SU-DHL-6 (cell line): ENCODE results near the gene RBM33.

ENCODE experiments used
- EZH2phosphoT487 ChIP-seq: fragments of 200-600 bp; sonication (generic), shearing (Covaris generic); conservative IDR thresholded peaks from 2 replicates; pipeline ENCODE4 v1.6.1; 2018; ENCODE audit warnings: mild to moderate bottlenecking, antibody characterized with exemption, low read length, moderate library complexity, mixed read lengths
- TF ChIP-seq, protein P1 (sequence below): fragments of 200-600 bp; sonication (generic); IDR thresholded peaks from one replicate; pipeline ENCODE4 v1.5.1; 2017; ENCODE audit warnings: antibody characterized with exemption, mild to moderate bottlenecking, low read length, moderate library complexity; ENCODE audit not compliant: insufficient read depth, poor library complexity, severe bottlenecking

DNA sequence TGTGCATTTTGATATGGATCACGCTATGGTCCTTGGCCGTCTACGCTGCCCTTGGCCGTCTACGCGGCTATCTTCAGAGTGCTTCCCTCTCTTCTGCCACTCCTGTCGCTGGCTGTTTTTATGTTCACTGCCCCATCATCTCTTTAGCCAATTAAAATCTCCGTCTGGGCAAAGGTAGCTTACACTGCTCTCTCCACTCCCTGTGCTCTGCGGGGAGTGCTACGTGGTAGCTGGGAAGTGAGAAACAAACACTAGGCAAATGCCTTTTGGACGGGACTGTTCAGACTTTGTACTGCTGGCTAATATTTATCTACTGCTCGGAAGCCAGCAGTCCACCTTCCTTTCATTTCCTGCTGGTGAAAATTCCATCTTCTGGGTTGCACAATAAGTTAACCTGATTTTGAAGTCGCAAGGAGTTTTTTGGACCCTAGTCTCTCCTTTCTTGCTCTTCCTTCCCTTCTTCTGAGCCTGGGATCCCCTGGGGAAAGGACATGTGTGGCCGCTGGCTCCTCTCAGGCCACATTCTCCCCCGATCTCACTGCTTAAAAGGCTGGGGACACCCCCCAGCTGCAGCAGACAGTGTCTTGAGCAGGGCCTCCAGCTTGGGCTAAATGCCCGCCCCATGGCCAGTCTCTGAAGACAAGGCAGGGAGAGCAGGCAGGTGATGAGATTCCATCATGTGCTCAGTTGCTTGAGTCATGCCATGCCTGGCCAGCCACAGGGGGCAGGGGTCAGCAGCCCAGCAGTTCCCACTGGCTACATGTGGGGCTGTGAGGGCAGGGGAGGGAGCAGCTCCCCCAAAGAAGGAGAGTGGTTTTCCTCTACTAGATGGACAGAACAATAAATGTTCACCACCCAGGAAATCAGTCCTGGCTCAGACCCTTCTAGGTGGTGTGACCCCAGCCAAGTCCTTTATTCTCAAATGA lies 25.5 kb upstream of the RBM33 start:
- TF ChIP-seq, protein P1, sequence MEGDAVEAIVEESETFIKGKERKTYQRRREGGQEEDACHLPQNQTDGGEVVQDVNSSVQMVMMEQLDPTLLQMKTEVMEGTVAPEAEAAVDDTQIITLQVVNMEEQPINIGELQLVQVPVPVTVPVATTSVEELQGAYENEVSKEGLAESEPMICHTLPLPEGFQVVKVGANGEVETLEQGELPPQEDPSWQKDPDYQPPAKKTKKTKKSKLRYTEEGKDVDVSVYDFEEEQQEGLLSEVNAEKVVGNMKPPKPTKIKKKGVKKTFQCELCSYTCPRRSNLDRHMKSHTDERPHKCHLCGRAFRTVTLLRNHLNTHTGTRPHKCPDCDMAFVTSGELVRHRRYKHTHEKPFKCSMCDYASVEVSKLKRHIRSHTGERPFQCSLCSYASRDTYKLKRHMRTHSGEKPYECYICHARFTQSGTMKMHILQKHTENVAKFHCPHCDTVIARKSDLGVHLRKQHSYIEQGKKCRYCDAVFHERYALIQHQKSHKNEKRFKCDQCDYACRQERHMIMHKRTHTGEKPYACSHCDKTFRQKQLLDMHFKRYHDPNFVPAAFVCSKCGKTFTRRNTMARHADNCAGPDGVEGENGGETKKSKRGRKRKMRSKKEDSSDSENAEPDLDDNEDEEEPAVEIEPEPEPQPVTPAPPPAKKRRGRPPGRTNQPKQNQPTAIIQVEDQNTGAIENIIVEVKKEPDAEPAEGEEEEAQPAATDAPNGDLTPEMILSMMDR = no peak
- no peak for TF ChIP-seq EZH2phosphoT487
